CD4-positive, alpha-beta T cell treated with Interleukin-6 for 4 hours (primary cell): ENCODE results near the gene DMD.
A peak's percentile ranks its signal among the peaks of the same experiment; 100 is the strongest.
"Not testable (repeated sequence)": the region's sequence is repeated elsewhere in the genome, so short reads cannot be mapped to it uniquely, and the experiment has no call there.

Experiments used
- DNase-seq: peaks from one replicate; pipeline ENCODE4 v3.0.0-alpha.2; 2020; ENCODE audit warnings: mixed read lengths

Gene DMD

DNA sequence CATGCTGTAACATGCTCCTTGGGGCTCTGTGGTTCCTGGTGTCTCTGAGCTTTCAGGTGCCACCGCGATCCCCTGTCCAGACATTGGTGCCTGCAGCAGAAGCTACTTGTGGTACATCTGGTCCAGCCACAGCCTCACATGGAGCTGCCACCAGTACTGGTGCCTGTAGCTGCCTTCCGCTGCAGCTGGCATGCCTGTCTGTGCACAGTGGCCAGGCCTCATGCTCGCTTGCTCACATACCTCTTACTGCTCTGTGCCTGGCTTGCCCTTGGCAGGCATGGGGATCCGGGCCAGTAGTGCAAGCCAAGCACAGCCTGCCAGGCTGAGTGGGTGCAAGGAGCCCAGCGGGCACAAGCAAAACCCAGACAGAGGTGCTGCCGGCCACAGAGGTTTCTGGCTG lies 618.6 kb downstream of the DMD start:
- DNase-seq = no peak

DNA sequence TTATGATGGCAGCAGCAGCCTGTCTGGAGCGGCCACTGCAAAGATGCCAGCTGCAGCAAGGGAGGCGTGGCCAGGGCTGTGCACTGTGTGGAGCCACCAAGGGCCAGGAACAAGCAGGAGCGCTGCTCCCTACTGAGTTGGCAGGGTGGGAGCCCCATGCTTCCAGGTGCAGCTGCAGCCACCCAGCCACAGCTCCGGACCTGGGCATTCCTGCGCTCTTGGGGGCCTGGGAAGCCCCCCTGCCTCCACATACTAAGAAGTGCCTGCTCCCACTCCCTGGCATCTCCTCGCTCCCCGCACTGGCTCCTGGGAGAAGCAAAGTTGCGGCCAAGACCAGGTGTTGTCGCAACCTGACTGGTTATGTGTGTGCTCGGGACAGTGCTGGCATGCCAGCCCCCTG lies 619.8 kb downstream of the DMD start:
- no peak for DNase-seq

DNA sequence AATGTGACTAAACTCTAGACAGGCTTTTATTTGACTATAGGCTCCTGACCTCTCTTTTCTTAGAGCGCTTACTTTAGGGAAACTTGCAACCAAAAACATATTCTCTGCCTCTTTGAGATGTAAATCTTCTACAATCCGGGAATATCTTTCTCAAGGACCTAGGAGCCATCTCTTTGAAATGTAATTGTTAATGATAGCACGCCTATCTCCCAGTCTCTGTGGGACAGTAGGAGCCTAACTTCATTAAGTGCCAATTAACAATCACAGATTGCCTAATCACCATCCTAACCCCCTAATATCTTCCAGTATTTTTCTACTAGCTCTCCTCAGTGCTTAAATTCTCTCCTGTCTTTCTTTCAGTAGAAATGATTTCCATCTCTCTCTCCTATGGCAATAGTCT lies 628.6 kb downstream of the DMD start:
- no peak for DNase-seq

DNA sequence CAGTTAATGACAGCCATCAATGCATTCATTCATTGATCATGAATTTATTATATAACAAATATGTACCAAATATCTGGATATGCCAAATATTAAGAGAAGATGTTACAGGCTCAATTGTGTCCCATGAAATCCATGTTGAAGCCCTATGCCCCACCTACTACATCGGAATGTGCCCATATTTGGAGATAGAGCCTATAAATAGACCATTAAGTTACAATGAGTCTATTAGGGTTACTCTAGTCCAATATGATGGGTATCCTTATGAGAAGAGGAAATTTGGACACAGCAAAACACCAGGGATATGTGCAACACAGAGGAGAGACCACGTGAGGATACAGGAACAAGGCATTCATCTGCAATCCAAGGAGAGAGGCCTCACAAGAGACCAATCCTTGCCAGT lies 634.5 kb downstream of the DMD start:
- DNase-seq = no peak

DNA sequence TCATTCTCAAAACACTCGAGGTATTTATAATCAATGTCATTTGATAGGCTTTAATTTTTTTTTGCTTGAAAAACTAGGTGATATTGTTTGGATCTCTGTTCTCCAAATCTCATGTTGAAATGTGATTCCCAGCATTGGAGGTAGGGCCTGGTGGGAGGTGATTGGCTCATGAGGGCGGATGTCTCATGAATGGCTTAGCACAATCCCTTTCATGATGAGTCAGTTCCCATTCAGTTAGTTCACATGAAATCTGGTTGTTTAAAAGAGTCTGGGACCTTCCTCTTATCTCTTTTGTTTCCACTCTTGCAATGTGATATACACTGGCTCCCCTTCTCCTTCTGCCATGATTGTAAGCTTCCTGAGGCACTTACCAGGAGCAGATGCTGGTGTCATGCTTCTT lies 638.7 kb downstream of the DMD start:
- DNase-seq = no peak

DNA sequence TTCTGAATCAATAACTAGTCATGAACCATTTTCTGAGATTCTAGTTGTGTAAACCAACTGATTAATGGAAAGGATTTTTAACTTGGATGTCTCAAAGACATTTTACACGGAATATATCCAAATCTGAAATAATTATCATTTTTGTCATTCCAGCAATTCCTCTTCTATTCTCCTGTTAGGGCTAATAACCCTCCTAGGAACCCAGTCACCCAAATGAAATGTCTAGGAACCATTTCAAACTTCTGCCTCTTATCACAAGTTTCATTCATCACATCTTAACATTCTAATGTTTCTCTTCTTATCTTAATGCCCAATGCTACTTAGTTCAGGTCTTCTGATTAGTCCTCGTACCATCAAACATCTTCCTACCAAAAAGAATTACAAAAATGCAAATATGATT lies 639.8 kb downstream of the DMD start:
- DNase-seq = no peak

DNA sequence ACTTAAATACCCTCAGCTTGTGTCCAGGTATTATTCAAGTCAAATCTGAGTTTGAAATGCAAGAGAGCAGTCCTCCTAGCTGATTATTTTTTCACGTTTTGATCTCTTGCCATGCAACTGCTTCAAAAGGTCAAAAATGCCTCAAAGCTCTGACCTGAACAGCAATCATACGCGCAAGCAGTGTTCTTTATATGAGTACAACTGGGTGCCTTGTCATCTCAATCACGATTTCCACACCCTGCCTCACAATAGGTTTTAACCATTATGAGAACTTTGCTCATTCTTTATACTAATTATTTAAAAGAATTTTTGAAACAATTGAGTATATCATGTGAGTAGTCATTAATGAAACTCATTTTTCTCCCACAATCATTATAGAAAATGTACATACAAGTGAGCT lies 649.1 kb downstream of the DMD start:
- DNase-seq = no peak

DNA sequence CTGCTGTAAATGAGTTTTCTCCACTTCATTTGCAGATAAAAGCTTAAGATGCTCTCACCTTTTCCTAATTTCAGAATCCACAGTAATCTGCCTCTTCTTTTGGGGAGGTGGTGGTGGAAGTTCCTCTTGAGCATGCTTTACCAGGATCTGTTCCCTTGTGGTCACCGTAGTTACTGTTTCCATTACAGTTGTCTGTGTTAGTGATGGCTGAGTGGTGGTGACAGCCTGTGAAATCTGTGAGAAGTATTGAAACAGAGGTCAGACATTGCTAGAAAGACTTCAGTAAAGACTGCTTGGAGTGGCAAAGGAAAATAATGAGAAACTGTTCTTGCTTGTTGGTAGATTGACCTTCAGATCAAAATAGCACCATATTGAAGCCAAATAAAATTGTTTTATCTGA lies 666.2 kb downstream of the DMD start:
- DNase-seq = no peak

DNA sequence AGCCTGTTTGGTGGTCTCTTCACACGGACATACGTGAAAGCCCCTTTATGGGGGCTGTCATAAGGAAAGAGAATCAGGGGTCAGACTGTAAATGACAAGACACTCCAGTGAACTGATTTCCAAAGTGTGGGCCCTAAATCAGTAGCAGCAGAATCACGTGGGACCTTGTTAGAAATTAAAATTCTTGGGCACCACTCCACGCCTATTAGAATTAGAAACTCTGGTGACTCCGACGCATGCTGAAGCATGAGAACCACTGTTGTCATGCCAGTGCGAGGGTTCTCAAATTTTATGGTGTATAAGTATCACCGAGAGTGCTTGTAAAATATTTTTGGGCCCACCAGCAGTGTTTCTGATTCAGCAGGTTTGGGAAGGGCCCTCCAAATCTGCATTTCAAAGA lies 672.8 kb downstream of the DMD start:
- DNase-seq = no peak

DNA sequence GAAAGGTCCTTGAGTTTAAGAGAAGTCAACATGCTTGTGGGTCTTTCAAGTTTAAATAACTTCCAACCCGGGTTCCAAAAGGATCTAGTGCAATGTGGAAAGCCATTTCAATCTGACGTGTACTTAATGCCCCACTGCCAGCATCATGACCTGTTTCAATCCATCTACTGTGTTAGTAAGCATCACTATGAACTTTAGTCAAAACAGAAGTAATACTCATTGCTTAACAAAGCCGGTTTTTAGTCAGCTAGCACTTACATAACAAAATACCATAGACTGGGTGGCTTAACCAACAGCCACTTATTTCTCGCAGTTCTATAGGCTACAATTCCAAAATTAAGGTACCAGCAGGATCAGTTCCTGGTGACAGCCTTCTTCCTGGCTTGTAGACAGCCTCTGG lies 677.5 kb downstream of the DMD start:
- no peak for DNase-seq

DNA sequence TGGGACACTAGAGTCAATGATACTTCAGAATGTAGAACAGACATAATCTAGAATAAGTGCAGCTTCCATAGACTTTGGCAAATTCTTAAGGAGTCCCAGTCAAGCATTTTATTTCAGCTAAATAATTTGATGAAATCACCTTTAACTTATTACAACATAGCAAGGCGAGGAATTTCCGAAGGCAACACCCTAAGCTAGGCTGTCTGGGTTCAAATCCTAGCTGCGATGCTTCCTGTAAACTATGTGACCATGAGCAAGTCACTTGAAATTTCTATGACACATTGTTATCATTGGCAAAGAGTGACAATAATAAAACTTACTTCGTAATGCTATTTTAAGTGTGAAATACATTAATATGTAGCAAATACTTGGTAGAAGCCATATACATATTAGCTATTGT lies 679.1 kb downstream of the DMD start:
- DNase-seq = no peak

DNA sequence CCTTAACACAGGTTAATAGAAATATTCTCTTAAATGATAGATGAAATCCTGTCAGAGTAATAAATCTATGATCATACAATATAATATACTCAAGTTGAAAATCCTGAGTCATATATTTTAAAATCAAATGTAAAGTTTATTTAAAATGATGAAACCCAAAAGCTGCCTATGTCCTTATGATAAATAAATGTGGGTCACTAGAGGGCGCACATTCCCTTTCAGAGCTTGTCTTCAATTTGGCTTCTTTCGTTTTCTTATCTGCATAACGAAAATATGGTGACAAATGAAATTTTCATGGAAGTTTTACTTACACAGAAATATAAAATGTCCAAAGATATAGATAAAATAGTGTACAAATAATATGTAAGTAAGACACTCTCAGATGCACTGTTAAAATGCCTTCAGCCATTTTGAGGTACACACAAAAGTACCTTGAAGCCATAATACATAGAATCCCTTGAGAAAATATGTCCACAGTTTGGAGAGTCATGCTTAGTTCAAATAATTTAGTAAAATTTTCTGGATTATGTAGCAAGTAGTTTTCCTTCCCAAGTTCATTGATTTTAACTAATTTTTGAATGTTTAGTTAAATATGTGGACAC lies 680.4 kb downstream of the DMD start:
- peak; percentile 12 for DNase-seq

DNA sequence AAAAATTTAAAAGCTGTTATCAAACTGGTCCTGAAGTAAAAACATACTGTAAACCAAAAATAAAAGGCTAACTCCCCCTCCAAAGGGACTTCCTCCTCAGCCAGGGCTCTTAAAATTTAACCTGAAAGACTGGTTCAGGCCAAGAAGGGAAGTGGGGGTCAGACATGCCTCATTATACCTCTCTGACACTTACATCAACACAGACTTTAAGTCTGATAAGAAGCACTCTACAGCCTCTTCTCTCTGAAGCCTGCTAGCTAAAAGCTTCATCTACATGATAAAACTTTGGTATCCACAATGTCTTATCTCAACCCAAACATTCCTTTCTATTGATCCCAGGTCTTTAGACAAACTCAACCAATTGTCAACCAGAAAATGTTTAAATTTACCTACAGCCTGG lies 682.9 kb downstream of the DMD start:
- not testable (repeated sequence) for DNase-seq

DNA sequence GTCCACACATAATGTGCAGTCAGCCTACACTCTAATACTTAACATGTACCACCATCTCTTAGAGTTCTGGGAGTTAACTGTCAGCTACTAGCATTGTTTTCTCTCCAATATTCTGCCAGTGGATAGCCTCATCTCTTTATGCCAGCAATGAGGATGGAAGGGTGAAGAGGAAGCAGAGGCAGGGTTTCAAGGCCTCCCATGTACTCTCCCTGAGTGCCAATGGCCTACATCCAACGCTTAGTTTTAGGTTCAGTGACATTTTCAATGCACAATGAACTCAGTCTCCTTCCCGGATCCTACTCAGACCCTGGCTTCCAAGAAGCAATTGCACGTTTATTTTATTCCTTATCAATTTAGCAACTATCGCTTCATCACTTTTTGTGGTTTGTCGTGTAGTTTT lies 686.1 kb downstream of the DMD start:
- DNase-seq = no peak

DNA sequence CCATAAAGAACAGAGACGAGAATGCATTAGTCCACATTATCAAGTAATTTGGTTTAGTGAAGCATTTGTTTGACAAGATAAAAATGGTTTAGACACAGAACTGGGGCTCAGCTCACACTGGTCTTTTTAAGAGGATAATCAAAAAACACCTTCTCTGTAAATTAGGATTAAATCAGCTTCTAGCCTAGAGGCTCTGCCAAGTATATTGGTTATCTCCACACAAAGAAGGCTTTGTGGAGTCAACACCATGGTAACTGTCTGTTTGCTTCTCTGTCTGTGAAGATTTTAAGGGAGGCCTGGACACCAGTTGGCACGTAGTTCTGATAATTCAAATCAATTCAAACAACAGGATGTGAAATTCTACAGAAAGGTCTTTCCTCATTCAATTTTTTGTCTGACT lies 687.0 kb downstream of the DMD start:
- DNase-seq = no peak

DNA sequence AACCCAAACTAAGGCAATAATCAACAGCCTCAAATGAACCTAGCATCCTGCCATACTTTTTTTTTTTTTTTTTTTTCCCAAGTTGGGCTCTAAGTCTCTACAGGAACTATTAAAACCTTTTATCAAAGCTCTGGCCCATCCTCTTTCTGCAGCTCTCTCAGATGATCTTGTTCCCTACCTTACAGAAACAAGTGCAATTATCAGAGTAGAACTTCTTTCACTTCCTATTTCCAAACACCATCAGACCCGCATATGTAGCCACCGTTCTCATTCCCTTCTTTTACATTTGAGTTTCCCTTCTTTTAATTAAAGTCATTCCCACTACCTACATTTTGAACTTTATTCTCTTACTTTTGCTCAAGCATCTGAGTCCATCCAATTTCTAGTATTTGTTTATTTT lies 690.6 kb downstream of the DMD start:
- no peak for DNase-seq

DNA sequence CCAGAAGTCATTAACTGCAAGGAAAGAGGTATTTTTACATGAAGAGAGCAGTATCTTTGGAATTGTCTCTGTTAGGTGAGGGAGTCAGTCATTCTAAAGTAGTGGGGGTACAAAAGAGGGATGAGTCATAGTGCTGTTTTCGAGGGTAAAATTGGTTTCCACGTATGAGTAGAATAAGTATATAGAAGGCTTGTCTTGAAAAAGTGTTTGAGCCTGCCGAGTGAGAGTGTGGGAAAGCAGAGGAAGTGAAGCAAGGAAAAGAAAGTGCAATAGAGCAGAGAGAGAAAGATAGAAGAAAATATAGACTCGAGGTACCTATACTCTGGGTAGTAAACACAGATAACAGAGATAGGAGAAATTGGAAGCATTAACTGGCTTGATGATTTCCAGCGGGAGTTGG lies 696.4 kb downstream of the DMD start:
- no peak for DNase-seq

DNA sequence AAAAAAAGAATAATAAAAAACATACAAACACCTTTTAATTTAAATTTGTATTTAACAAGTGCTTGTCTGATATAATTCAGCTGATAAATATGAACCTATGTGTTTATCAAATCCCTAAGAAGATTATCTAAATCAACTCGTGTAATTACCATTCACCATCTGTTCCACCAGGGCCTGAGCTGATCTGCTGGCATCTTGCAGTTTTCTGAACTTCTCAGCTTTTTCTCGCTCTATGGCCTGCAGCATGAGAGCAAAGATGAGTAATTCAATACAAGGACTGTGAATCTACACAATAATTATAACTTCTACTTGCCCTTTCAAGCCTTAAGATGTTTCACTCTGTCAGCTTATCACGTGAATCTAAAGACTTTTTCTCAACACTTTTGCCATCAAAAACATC lies 709.7 kb downstream of the DMD start:
- no peak for DNase-seq

DNA sequence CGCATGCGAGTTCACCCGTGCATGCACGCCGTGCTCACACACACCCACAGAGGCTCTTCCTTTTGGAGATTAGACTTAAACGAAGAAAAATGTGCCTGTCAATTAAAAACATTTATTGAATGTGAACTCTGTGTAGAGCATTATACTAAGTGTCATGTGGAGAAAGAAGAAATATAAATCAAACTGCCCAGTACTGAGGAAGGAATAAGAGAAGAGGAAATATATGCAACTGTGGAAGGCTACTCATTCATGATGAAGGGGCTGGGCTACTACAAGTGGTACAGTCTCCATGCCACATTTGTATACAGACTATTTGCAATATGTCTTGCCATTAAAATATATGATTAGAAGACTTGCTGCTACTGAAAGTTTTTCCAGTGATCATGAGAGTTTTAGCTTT lies 714.7 kb downstream of the DMD start:
- no peak for DNase-seq

DNA sequence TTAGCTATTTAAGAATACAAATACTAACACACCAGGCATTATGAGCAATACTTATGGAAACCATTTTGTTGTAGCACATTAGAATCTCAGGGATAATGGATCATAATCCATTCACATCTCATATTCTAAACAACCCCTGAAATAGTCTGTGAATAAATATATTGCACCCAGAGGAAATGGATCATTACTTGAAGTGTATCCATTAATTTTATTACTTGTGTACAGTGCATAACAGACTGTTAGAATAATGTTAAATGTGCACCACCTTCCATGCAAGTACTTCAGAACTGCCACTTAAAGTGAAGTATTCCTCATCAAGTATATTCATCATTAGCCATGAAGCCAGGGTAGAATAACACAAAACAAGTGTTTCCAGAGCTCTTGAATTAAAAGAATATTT lies 715.5 kb downstream of the DMD start:
- DNase-seq = no peak

DNA sequence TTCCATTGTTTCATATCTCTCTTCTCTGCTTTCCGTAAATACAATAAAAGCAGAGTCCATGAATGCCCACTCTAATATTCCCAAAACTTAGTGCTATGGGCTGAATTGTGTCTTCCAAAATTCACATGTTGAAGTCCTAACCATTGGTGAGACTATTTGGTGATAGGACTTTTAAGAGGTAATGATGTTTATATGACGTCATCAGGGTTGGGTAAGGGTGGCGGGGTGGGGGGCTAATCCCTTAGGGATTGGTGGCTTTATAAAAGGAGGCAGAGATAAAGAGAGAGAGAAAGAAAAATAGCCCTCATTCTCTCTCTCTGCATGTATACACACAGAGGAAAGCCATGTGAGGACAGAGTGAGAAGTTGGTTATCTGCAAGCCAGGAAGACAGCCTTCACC lies 722.2 kb downstream of the DMD start:
- no peak for DNase-seq

DNA sequence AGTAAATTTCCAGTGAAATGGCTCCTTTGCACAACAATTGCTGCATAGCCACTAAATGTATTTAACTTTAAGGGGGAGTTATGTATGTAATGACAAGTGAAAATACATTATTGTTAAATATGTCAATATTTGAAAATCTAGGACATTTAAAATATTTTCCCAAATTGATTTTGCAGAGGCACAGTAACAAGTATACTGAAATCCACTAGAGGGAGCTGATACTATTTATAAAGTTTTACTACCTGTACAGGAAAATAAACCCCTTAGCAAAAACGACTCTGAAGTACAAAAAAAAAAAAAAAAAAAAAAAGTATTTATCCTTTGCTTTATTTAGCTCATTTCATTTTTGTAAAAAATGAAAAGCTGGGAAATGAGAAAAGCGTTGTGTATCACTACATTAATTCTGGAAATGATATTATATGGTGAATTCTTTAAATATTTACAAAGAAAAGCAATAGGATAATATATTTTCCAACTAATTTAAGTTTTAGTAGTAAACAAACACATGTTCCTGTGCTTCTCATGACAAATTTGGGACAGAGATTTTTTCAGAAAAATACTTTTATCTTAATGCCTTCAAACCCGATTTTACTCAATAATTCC lies 727.7 kb downstream of the DMD start:
- DNase-seq = no peak

DNA sequence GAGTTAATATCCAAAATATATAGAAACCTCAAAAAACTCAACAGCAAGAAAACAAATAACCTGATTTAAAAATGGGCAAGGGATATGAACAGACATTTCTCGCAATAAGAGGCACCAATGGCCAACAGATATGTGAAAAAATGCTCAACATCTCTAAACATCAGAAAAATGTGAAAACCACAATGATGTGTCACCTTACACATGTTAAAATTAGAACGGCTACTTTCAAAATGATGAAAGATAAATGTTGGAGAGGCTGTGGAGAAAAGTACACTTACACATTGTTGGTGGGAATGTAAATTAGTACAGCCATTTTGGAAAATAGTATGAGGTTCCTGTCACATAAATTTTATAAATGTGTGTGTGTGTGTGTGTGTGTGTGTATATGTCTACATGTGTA lies 731.3 kb downstream of the DMD start:
- no peak for DNase-seq

DNA sequence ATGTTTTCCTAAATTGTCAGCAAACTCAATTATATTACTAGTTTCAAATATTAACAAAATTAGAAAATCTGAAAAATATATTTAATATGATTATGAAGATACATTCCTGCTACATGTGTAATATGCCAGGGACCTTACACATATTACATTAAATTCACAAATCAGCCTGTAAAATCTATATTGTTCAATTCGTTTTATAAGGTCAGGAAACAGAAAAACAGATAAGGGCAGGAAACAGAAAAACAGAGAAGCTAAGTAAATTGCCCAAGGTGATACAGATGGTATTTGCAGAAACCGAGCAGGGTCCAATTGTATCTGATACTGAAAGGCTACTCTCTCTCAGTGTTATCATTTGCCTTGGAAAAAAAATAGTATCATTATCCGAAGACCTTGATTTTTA lies 739.0 kb downstream of the DMD start:
- no peak for DNase-seq

DNA sequence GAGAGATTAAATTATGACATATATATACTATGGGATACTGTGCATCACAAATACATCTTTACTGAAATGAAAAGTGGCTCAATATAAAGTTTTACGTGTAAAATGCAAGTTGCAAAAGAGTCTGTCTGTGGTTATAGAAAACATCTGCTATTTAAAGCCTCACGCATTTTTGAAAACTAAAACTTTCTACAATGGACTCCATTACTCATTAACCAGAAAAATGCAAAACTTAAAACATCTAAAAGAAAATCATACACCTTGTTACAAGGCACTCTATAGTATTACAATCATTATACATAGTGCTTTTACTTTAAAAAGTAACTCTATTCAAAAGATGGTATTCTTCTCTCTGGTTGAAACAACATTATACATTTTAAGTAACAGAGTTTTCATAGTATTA lies 755.6 kb downstream of the DMD start:
- DNase-seq = no peak
